ENCODE measurements around the gene MOCS2.

The MOCS2 gene

DNA sequence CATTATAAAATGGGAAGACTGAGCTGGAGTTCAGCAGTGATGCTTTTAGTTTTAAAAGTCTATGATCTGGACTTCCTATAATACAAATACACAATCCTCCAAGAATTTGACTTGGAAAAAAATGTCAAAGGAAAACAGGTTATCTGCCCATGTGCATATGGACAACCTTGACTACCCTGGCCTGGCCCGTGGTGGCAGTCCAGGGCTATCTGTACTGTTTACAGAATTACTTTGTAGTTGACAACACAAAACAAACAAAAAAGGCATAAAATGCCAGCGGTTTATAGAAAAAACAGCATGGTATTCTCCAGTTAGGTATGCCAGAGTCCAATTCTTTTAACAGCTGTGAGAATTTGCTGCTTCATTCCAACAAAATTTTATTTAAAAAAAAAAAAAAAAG is 17.3 kb downstream of the MOCS2 start:
- DNase-seq = no peak

DNA sequence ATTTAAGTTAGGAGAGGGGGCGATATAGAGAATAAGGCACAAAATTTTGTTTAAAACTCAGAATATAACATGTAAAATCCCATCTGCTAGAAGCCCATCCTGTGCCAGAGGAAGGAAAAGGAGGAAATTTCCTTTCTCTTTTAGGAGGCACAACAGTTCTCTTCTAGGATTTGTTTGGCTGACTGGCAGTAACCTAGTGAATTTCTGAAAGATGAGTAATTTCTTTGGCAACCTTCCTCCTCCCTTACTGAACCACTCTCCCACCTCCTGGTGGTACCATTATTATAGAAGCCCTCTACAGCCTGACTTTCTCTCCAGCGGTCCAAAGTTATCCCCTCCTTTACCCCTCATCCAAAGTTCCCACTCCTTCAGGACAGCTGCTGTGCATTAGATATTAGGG is 18.3 kb downstream of the MOCS2 start:
- DNase-seq = no peak

DNA sequence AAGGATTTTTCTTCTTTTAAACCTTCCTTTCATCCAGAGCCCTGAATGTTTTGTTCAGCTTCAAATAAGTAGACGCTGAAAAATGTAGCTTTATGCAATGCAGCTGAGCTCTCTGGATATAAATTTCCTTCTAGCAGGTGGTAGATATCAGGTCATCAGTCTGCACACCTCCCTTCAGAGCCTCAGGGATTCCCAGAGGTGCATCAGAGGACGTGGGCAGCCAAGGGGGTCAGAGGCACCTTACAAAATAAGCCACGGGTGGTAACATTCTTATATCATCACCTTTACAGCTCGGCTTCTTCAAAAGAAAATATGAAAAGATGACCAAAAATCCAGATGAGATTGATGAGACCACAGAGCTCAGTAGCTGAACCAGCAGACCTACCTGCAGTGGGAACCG is 19.3 kb downstream of the MOCS2 start:
- DNase-seq = no peak

DNA sequence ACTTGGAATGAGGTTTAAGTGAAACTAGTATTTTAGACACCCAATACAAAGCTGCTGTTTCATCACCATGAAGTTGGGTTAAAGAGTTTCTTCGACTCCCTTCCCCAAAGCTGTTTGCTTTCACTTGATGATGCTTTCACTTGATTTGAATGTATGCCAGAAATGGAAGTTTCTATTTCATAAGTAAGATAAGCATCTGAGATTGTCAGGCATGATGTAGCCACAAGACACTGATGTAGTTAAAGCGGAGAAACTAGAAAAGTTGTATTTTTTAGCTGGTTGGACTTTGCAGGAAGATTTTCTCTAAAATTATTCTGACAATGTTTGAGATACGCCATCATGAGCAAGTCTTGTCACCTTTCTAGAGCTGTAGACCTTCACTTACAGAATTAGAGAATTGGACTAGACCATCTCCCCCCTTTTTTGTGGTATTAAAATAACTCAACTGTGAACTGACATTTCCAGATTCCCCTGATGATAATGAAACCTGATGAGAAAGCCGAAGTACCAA is 20.0 kb downstream of the MOCS2 start:
- no peak for DNase-seq

DNA sequence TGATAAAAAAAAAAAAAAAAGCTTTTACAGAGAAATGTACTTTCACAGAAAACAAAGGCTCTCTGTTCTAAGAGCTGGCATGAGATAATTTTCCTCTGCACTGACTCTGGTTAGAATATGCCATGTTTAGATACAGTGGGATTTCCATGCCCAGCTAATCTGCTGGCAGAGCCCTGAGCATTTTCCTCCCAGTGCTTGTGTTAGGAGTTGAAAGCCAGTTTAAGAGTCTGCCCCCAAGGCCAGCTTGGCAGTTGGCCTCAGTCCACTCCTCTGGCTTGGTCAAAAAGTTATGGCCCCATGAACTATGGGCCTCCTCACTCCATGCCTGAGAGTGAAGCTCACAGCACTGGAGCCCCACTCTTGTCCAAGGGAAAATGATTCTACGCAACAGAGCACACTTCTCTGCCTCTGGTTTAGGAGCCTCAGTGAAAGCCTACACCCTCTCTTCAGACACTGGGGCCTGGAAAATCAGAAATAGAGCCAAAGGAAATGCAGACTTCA is 21.9 kb downstream of the MOCS2 start:
- no peak for DNase-seq

DNA sequence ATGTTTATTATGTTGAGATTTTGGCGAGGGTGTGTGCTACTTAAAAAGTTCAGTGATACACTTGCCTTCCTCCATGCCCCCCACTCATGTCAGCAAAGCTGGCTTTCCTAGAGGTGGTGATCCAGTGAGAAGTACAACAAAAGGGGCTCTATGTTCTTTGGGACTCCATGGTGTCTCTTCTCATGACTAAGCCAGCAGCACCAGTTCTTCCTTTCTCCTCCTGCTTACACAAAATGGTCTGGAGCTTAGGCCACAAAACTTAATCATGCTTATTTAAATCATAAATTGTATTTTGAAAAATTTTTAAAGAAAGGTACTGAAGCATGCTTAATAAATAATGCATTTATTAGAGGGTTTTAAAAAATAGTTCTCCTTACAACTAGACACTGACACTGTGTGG is 22.4 kb downstream of the MOCS2 start:
- DNase-seq = no peak

DNA sequence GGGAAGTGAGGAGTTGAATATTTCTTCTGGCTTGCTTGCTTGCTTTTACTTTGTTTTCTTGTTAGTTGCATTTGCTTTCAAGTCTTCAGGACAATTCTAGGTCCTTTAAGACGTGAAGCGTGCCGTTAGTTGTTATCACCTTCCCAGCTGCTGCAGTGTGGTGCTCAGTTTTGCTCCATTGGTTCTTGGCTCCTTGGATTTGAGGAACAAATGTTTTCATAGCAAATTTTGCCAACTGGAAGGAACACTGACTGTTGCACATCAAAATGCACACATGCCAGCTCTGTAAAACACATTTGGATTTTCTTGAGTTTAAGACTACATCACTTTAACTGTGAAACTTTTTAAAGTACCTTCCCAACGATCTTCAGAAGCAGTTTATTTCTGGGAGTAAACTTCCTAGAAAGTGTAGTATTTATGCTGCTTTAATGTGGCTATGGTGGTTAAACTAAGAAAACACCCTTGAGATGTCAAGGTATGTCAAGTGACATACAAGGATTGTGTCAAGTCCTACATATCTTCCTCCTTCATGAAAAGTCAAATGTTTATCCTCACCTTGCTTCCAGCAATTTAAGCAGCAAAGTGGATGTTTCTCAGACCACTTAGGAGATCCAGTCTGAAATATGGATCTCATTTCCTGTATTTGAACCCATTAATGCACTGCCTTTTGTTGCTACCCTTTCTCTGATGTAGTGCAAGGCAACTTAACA is 24.9 kb downstream of the MOCS2 start:
- no peak for DNase-seq

DNA sequence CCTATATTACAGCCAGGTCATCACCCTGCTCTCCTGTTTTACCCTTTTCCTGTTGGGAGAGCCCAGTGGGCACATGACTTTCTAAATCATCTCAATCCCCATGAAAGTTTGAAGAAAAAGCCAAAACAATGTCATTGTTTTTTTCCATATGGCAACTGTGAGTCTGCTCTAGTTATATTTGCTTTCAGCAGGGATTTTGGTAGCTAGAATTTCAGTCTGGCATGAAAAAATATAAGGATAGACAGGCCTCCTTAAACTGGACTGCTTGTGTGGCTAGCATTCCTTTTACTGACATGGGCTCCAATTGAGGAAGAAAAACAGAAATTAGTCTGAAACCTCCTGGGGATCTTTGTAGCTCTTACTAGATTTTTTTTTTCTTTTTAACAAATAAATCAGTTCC is 25.6 kb downstream of the MOCS2 start:
- DNase-seq = no peak

DNA sequence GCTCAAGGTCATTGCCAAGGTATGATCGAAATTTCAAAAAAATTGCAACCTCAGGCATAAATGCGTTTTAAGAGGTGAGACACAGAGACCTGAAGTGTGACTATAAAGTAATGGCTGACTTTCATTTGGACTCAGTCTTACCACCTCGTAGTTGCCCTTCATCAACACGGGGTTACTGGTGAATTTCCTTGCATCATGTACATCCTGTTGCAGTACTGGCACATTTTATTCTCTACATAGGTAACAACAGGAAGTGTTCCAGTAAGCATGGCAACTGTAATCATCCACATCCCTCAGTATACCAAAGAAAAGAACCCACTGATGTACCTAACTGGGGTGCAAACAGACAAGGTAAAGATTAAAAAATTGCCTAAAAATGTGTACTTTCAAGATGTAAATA is 29.3 kb downstream of the MOCS2 start:
- no peak for DNase-seq

DNA sequence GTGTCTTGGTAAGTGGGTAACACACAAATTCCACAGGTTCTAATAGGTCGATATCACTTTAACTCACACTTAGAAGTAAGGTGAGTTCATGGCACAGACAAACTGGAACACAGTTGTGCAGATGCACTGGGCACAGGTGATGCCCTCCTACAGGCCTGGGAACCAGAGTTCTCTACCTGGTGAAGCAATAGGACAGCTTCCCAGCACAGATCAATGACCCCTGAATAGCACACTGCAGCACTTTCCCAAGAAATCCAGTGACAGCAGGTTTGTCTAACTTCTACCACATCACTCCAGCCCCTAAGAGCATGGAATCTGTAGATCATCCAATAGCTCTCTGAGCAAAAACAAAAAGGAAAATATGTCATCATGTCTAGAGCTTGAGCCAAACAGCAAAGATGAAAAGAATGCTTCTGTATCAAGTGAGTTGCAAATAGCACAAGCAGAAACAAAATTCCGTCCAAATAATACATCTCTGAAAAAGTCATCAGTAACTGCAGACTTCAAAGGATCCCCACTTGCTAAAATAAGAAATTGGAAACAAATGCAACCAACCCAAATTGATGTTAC is 33.5 kb downstream of the MOCS2 start:
- DNase-seq = no peak

DNA sequence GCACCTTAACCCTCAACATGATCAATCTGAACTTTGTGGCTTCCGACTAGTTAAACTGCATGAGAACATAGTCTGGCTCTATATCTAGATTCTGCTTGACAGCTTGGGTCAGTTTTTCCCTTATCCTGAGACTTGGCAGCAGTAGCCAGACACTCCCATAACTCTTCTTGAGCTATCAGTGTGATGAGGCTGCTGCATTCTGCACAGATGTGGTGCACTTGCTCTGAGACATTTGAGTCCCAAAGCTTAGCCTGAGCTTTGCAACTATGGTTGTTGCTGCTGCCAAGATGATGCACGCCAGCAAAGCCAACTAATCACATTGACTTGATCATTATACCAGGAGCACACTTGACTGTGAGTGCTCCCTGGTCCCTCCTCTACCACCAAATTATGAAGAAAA is 36.2 kb downstream of the MOCS2 start:
- no peak for DNase-seq

DNA sequence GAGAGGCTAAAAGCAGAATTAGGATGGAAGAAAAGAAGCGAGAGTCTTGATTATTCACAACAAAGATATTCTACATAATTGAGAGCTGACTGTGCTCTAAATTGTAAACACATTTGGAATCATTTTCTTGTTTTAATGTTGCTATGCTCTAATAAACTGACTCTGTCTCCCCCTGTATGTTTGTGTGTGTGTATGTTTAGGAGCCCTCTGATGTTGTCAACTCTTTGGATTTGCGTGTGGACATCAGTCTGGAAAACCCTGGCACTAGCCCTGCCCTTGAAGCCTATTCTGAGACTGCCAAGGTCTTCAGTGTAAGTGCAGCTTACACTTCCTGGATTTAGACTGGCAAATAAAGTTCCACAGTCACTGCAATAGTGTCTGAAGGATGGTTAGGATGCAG is 37.8 kb downstream of the MOCS2 start:
- no peak for DNase-seq

DNA sequence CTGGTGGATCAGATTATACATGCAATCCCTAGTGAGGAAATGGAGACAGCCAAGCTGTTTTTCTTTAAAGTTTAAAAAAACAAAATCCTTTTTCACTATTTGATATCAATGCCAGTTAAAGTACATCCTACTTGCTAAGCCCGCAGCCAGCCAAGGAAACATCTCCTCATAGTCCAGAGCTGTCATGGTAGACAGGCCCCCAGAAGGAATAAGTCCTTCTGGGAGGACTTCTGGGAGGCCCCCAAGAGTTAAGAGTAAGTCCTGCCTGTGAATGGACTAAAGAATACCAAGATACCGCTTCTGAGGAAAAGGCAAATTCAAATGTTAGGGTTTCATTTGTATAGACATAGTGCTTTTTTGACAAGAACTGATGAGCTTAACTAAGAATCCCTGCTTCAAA is 38.3 kb downstream of the MOCS2 start:
- DNase-seq = no peak

DNA sequence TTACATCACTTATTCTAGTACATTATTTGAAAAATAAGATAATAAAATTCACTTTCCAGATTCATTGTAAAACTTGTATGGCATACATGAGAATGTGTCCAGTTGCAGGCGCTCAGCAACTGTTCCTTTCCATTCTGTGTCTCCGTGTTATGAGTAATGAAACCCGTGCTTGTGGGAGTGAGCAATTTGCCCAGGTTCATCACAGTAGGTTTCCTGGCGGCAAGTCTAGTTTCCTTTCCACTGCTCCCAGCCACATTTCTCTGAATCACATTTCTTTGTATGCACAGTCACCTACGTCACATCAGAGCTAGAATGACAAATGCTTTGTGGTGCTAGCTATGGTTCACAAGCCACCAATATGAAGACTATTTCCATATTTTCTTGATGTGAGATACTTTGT is 39.9 kb downstream of the MOCS2 start:
- DNase-seq = no peak

DNA sequence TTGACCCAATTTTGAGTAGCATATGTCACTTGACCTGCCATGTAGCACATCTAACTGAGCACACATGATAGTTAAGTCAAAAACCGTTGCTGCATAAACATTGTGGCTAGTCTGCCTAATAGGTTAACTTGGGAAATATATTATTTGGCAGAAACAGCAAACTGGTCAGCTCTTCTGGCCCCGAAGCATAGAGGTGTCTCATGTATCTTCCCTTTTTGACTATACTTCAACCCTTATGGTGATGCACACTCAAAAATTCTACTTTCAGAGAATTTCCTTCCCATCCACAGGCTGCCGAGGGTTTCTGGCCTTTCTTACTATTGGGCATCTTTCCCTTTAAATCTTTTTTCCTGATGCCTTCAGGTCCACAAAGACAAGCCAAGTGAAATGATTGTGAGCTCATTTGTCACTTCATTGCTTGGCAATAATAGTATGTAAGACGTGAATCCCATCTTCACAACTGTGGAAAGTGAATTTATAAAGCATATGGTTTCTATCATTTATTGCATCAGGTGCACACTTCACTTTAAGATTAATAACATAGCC is 41.2 kb downstream of the MOCS2 start:
- DNase-seq = no peak

DNA sequence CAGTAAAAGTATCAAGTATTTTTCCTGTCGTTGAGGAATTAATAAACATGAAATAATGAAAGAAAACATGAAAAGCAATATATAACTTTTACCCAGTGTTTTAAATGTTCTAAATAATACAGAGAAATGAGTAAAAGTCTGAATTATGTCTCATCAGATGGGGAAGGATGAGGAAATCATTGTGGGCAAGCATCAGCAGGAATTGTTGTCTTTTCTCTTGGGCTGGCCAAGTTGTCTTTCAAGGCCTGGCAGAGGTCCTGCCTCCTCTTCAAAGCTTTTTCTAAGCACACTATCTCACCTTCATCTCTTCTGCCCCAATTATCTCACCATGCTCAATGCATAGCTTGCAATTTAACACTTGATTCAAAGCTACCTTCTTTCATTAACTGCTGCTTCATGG is 41.9 kb downstream of the MOCS2 start:
- DNase-seq = no peak

DNA sequence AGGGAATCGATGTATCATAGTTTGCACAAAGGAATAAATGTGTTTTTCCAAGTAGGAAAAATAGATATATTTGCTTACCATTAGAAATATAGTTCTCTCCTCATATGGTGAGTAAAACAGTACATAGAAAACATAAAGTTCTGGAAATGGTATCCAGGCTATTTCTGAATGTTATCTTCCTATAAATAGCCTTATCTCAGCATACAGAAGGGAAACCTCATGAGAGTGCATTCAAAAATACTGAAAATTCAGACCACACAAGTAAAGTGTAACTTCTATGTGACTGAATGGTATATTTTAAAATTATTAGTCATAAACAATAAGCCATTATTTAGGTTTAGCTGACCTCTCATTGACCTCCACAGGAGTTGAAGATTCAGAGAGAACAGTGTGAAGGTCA is 43.5 kb downstream of the MOCS2 start:
- DNase-seq = no peak

DNA sequence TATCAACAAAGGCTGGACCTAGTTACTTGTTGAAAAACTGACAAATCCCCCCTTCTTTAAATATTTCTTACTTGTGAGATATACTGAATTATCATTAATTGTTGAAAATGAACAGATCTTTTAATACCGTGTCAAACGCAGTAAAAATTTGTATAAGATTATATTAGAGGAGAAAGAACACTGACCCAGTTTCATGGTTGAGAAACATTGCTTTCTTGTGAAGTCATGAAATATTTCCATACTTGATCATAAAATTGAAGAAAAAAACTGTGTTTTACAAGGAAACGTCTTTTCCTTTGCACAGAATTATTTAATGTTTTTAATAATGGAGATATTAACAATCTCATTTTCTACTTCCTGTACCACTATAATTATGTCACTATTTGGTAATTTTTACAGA is 45.8 kb downstream of the MOCS2 start:
- DNase-seq = no peak

DNA sequence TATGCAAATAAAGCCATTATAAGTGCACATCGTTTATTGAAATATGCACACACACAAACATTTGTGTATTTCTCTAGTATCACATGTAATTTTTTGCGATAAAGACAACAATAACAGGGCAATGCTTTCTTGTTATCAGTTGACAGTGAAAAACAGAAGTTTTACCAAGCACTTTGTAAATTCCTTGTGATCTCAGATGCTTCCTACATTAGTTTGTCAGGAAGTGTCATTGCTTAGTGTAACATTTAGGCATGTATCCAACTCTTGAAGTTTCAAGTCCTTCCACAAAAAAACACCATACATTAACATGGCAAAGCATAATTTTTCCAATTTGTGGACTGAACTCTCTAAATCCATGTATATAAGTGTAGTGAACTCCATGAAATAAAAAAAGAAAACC is 46.4 kb downstream of the MOCS2 start:
- no peak for DNase-seq

DNA sequence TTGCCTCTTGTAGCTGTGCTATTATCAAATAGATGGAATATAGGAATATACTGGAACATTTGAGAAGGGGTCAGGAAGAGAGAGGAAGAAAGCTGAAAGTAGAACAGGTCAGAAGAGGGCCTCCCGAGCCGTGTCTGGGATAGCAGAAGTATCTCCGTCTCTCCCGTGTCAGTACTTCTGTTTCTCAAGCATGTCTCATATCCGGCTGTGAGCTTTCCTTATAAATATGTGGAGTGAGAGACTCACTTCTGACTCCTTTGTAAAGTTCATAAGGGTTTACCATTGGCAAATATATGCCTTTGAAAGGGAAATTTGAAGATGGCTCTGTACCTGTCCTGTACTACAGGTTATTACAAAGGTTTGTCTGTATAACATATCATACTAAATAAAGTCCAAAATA is 50.3 kb downstream of the MOCS2 start:
- no peak for DNase-seq

DNA sequence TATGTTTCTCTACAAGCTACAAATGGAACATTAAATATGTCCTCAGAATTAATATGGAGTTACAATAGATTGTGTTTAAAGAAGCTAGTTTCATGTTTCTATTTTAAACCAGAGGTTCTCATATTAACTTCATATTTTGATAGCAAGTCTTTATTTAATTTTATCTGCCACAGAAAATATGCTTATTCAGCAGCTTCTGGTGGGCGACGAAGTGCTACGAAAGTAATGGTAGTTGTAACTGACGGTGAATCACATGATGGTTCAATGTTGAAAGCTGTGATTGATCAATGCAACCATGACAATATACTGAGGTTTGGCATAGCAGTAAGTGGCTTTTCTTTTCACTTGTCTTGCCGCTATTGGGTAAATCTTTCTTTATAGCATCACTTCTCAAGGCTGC is 54.2 kb downstream of the MOCS2 start:
- DNase-seq = no peak

DNA sequence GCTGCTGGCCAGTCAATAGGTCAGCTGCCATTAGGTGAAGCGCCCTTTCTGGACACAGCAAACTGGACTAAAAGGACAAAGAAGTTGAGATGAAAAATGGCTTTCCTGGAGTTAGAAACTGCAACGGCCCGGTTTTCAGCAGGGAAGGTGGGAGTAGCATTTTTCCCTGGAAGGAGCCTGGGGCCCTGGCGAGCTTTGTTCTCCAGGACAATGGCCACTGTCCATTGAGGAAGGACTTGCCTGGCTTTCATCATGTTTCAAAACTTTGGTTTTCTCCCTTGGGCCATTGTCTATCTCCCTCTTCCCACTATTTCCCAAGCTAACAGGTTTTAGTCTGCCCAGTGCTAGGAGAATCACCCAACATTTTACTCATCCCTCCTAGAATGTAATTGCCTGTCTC is 56.2 kb downstream of the MOCS2 start:
- no peak for DNase-seq

DNA sequence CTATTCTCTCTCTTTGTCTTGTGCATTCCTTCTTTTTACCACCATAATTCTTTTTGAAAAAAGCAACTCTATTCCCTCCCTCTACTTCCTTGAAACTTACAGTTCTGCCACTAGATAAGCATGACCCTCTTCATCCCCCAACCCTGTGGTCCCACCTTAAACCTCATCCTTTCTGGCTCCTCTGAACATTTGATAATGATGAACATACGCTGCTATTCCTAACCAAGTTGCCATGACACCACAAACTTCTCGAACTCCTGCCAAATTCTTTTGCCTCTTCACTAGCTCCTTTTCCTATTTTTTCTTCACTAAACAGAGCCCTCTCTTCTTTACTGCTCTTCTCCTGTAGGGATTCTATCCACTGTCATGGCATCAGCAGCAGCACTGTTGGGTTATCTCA is 57.1 kb downstream of the MOCS2 start:
- DNase-seq = no peak

DNA sequence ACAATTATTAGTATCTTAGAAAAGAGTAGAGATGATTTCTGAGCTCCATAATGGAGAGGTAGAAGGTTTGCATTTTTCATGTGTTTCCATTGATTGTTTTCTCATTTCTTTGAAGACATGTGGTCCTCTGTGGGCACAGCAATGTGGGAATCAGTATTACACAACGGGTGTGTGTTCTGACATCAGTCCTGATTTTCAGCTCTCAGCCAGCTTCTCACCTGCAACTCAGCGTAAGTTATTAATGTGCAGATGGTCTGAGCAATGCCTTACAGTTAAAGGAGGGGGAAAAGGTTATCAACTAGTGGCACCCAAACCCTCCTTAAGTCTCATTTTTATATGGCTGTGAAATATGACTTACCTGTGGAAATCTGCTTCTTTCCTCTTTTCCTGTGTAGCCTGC is 61.3 kb downstream of the MOCS2 start:
- DNase-seq = no peak
